Calu3 (cell line): ENCODE data around the gene OBP2B. TPM values are rescaled to one million over a fixed set of nuclear protein-coding genes. Genes with fewer than 3 reads are reported as not detected.

ENCODE experiments used
- BruUV-seq: library from RNA; stranded (reverse); fragments of 400-500 nt; replicated peaks from 2 replicates; lab custom pipeline; 2021; lab: Mats Ljungman, UMichigan
- CTCF ChIA-PET: fragments of 300-600 bp; sonication (Branson Sonifier 250); formaldehyde crosslinking; loops from one replicate; lab custom pipeline; 2022; ENCODE audit warnings: antibody characterized with exemption; lab: Charles Lee
- DNase-seq: peaks from one replicate; pipeline ENCODE4 v3.0.0; 2022
- H3K27ac Mint-ChIP-seq: one replicate; pipeline ENCODE4 v1.8.0; 2022; ENCODE audit warnings: mixed read lengths; ENCODE audit not compliant: unreplicated experiment
- H3K27me3 Mint-ChIP-seq: one replicate; pipeline ENCODE4 v1.8.0; 2022; ENCODE audit warnings: mixed read lengths; ENCODE audit not compliant: unreplicated experiment
- H3K36me3 Mint-ChIP-seq: one replicate; pipeline ENCODE4 v1.8.0; 2022; ENCODE audit warnings: mild to moderate bottlenecking, moderate library complexity, mixed read lengths; ENCODE audit not compliant: insufficient read depth, unreplicated experiment
- H3K4me1 Mint-ChIP-seq: one replicate; pipeline ENCODE4 v1.8.0; 2022; ENCODE audit warnings: mild to moderate bottlenecking, low read depth, mixed read lengths; ENCODE audit not compliant: unreplicated experiment
- H3K4me3 Mint-ChIP-seq: one replicate; pipeline ENCODE4 v1.8.0; 2022; ENCODE audit warnings: mild to moderate bottlenecking, low read depth, moderate library complexity, mixed read lengths; ENCODE audit not compliant: unreplicated experiment
- H3K9me3 Mint-ChIP-seq: one replicate; pipeline ENCODE4 v1.8.0; 2022; ENCODE audit warnings: low read depth, mixed read lengths; ENCODE audit not compliant: unreplicated experiment
- CTCF ChIP-seq: fragments of 200-600 bp; IDR thresholded peaks from one replicate; pipeline ENCODE4 v1.8.0; 2022; ENCODE audit warnings: antibody characterized with exemption; ENCODE audit not compliant: unreplicated experiment
- intact Hi-C: fragments of 100-400 bp; cut with micrococcal nuclease; formaldehyde crosslinking; loops from one replicate; pipeline ENCODE4 v1.10.0; 2022; ENCODE audit not compliant: unreplicated experiment
- total RNA-seq: library from RNA; stranded (reverse); gene quantifications from 2 replicates; pipeline ENCODE4 v1.2.3, GENCODE V29; 2022

The OBP2B gene
- total RNA-seq, 1 experiment from 2014 or later = not detected

GRCh38 chr9:133200631-133201030 lies 8.4 kb downstream of the OBP2B start:
- H3K4me1 Mint-ChIP-seq = no peaks in the 10 kb centered on the region
- H3K27ac Mint-ChIP-seq = no peak overlapping the region
- H3K9me3 Mint-ChIP-seq = no peaks in the 10 kb centered on the region
- peaks cover 7% of the 10 kb centered on the region for H3K36me3 Mint-ChIP-seq
- CTCF ChIA-PET = interaction anchor here (0.6 kb wide), 1 partner anchor 1303 kb away, joined by 5 read pairs; no protein-coding TSS in a partner anchor
- intact Hi-C loops = no loop called here
- peaks cover 21% of the 10 kb centered on the region for H3K27me3 Mint-ChIP-seq
- TF ChIP-seq CTCF = no peak
- BruUV-seq = no TSS peak
- no peak overlapping the region for H3K4me3 Mint-ChIP-seq
- no peak for DNase-seq

DNA sequence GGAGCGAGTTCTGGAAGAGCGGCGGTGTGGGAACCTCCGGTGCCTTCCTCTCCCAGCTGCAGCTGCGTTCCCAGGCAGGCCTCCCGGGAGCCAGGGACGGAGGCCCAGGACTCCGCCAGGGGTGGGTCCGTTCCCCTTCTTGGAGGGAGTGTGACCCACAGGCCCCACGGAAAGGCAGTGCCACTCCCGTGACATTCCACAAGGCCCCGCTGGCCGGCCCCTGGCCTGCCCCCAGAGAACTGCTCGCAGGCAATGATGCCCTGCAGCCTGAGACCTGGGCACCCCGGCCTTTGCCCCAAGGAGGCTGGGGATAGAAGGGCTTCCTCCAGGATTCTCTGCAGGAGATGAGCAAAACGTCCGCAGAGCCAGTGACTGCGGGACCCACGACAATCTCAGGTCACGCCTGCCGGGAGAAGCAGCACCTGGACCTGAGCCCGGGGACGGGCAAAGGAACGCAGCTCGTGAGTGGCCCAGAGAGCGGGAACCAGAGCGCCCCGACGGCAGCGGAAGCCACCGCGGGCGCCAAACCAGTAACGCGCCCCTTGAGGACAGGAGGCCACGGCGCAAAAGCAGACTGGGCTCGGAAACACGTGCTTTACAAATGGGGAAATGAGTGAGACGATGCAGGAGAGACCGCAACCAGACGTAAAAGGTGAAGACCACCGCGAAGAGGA lies 9.3 kb downstream of the OBP2B start:
- CTCF ChIA-PET = no interaction called here
- DNase-seq = no peak
- intact Hi-C loops = no loop called here
- no peak overlapping the region for H3K27ac Mint-ChIP-seq
- H3K4me1 Mint-ChIP-seq = no peaks in the 10 kb centered on the region
- no peak for TF ChIP-seq CTCF
- H3K27me3 Mint-ChIP-seq = peaks cover 21% of the 10 kb centered on the region
- no peaks in the 10 kb centered on the region for H3K9me3 Mint-ChIP-seq
- H3K36me3 Mint-ChIP-seq = peaks cover 3% of the 10 kb centered on the region
- BruUV-seq = no TSS peak
- H3K4me3 Mint-ChIP-seq = no peak overlapping the region

DNA sequence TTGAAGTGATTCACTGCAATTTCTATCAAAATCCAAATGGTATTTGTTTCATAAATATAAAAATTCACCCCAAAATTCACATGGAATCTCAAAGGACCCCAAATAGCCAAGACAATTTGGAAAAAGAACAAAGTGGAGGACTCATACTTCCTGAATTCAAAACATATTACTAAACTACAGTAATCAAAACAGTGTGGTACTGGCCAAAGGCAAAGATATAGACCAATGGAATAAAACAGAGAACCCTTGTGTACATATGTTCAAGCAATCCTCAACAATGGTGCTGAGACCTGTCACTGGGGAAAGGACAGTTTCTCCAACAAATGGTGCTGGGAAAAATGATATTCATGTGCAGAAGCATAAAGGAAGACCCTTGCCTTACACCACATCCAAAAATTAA lies 14.0 kb downstream of the OBP2B start:
- intact Hi-C loops = no loop called here
- peaks cover 2% of the 10 kb centered on the region for H3K9me3 Mint-ChIP-seq
- BruUV-seq = no TSS peak
- H3K36me3 Mint-ChIP-seq = peaks cover 8% of the 10 kb centered on the region
- CTCF ChIA-PET = interaction anchor here (0.7 kb wide), 1 partner anchor 55 kb away, joined by 3 read pairs; no protein-coding TSS in a partner anchor
- H3K27ac Mint-ChIP-seq = no peak overlapping the region
- H3K27me3 Mint-ChIP-seq = peaks cover 24% of the 10 kb centered on the region
- DNase-seq = no peak
- no peak for TF ChIP-seq CTCF
- H3K4me1 Mint-ChIP-seq = no peaks in the 10 kb centered on the region
- H3K4me3 Mint-ChIP-seq = no peak overlapping the region

DNA sequence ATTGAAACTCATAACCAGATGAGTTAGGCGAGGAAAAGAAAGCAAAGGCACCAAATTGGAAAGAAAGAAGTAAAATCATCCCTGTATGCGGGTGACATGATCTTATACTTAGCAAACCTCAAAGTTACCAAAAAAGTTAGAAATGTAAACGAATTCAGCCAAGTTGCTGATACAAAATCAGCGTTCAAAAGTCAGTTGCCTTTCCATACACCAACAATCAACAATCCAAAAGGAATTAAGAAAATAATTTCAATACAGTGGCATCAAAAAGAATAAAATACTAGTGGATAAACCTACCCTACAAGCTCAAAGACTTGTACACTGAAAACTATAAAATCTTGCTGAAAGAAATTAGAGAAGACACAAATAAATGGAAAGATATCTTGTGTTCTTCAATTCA lies 14.5 kb downstream of the OBP2B start:
- CTCF ChIA-PET = interaction anchor here (0.7 kb wide), 1 partner anchor 55 kb away, joined by 3 read pairs; no protein-coding TSS in a partner anchor
- Mint-ChIP-seq H3K9me3 (peaks cover 2% of the 10 kb centered on the region), H3K27ac (no peak overlapping the region), H3K4me1 (no peaks in the 10 kb centered on the region), H3K36me3 (peaks cover 8% of the 10 kb centered on the region), H3K27me3 (peaks cover 20% of the 10 kb centered on the region), H3K4me3 (no peak overlapping the region)
- DNase-seq = no peak
- intact Hi-C loops = no loop called here
- no TSS peak for BruUV-seq
- no peak for TF ChIP-seq CTCF
